ENCODE measurements around the gene FOXN3. TPM values are rescaled to one million over a fixed set of nuclear protein-coding genes. Genes with fewer than 3 reads are reported as not detected.

Gene FOXN3
- total RNA-seq, 1 donor from 2014 or later: 31.8 TPM

DNA sequence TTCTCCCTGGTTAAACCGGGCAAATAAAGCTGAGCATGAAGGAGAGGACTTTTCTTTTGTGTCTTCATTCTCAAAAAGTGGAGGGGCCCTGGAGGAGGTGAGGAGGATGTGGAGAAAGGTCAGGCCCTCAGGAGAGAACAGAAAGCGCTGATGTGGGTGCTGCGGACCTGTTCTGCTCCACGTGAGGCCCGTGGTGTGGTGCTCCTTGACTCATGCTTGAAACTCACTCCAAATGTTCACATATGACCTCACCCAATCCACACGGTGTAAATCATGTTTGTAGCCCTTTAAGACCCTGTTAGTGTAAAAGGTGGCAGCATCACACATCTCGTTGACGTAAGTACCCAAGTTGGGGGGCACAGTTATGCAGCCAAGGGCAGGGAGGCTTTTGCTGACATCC, 126.2 kb downstream of the FOXN3 start:
- Histone ChIP-seq H3K9ac (ENCODE audit: low read depth in 1 of 3, low read length in 3 of 3) (no peak overlapping the region), H3K4me1 (ENCODE audit: control insufficient read depth in 3 of 3, insufficient read depth in 3 of 3, low read length in 3 of 3) (peaks cover 0 to 4% (median 3%) of the 10 kb centered on the region in 3 donors), H3K27ac (ENCODE audit: low read depth, low read length) (no peak overlapping the region), H3K27me3 (ENCODE audit: control insufficient read depth in 3 of 3, insufficient read depth in 3 of 3, low read length in 3 of 3) (no peaks in the 10 kb centered on the region), H3K9me3 (ENCODE audit: control insufficient read depth in 3 of 3, low read length in 3 of 3) (no peaks in the 10 kb centered on the region), H3K4me3 (ENCODE audit: low read length in 3 of 3) (no peak overlapping the region), H3K36me3 (ENCODE audit: control insufficient read depth in 3 of 3, insufficient read depth in 3 of 3, low read length in 3 of 3) (peaks cover 0 to 8% (median 3%) of the 10 kb centered on the region in 3 donors)

DNA sequence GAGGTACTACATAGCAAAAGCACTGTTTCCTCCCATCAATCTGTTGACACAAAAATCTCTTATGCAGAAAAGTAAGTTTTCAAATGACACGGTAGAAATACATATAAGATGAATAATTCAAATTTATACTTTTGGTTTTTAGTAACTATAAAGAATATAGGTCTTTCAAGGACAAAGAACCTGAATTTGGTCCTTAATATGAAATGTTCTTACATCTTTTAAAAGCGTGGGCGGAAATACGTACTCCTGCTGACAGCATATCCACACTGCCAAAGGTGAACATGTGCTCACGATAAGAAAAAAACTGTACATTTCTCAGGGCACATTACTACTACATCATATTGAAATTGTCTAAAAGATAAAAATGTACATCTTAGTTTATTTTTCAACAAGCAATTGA, 127.6 kb downstream of the FOXN3 start:
- H3K36me3 ChIP-seq (ENCODE audit: control insufficient read depth in 3 of 3, insufficient read depth in 3 of 3, low read length in 3 of 3): peaks cover 0 to 3% (median 3%) of the 10 kb centered on the region in 3 donors
- no peak overlapping the region for H3K9ac ChIP-seq (ENCODE audit: low read depth in 1 of 3, low read length in 3 of 3)
- H3K27ac ChIP-seq (ENCODE audit: low read depth, low read length): no peak overlapping the region
- no peaks in the 10 kb centered on the region for H3K9me3 ChIP-seq (ENCODE audit: control insufficient read depth in 3 of 3, low read length in 3 of 3)
- H3K27me3 ChIP-seq (ENCODE audit: control insufficient read depth in 3 of 3, insufficient read depth in 3 of 3, low read length in 3 of 3): no peaks in the 10 kb centered on the region
- H3K4me1 ChIP-seq (ENCODE audit: control insufficient read depth in 3 of 3, insufficient read depth in 3 of 3, low read length in 3 of 3): peaks cover 0 to 4% (median 4%) of the 10 kb centered on the region in 3 donors
- H3K4me3 ChIP-seq (ENCODE audit: low read length in 3 of 3): no peak overlapping the region

DNA sequence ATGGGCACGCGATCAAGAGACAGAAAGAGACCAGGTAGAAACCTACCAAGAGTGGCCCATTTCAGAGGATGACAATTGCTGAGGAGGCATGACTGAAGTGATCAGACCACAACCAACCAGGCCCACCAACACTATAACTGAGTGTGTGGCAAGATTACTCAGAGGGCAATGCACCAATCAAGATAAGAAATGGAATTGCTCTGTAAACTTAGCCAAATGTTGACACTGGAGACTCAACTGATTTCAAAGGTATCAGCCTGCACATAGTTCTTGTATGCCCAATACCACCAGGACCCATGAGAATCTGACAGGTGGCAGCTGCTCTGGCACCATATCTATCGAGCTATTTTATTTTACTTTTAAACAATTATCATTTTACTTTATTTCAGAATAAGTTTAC, 128.9 kb downstream of the FOXN3 start:
- Histone ChIP-seq H3K9ac (ENCODE audit: low read depth in 1 of 3, low read length in 3 of 3) (no peak overlapping the region), H3K4me3 (ENCODE audit: low read length in 3 of 3) (no peak overlapping the region), H3K4me1 (ENCODE audit: control insufficient read depth in 3 of 3, insufficient read depth in 3 of 3, low read length in 3 of 3) (peaks cover 0 to 7% (median 0%) of the 10 kb centered on the region in 3 donors), H3K9me3 (ENCODE audit: control insufficient read depth in 3 of 3, low read length in 3 of 3) (no peaks in the 10 kb centered on the region), H3K27me3 (ENCODE audit: control insufficient read depth in 3 of 3, insufficient read depth in 3 of 3, low read length in 3 of 3) (no peaks in the 10 kb centered on the region), H3K36me3 (ENCODE audit: control insufficient read depth in 3 of 3, insufficient read depth in 3 of 3, low read length in 3 of 3) (peaks cover 0 to 3% (median 3%) of the 10 kb centered on the region in 3 donors), H3K27ac (ENCODE audit: low read depth, low read length) (no peak overlapping the region)

DNA sequence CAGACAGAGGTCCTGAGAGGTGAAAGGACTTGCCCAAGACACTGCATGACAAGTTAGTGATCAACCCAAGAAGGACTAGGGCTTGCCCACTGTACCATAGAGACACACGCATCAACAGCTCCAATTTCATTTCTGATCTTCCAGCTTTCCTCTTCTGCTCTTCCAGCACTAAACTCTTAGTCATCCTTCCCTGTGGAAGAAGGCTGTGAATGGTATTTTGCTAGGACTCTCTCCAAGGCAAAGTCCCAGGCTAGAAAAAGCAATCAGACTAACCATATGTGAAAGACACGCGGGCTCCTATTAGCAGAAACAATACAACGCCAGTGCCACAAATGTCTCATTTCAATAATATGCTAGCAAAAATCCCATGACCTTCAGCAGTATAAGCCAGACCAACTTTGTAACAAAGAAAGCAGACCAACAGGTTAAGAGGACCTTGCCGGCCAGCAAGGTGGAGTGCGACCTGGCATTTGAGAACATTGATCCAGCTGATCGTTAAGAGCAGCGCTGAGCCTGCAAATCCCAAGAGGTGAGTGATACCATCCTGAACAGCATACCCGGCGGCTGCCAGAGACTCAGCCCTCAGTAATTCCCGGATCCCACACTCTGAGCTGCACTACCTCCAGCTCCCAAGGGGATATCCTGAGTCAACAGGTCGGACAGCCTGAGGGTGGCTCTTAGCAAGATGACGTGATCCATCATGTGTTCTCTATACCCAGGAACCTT, 132.5 kb downstream of the FOXN3 start:
- peaks cover 0 to 7% (median 0%) of the 10 kb centered on the region in 3 donors for H3K4me1 ChIP-seq (ENCODE audit: control insufficient read depth in 3 of 3, insufficient read depth in 3 of 3, low read length in 3 of 3)
- H3K4me3 ChIP-seq (ENCODE audit: low read length in 3 of 3): no peak overlapping the region
- no peak overlapping the region for H3K9ac ChIP-seq (ENCODE audit: low read depth in 1 of 3, low read length in 3 of 3)
- no peak overlapping the region for H3K27ac ChIP-seq (ENCODE audit: low read depth, low read length)
- H3K27me3 ChIP-seq (ENCODE audit: control insufficient read depth in 3 of 3, insufficient read depth in 3 of 3, low read length in 3 of 3): no peaks in the 10 kb centered on the region
- H3K36me3 ChIP-seq (ENCODE audit: control insufficient read depth in 3 of 3, insufficient read depth in 3 of 3, low read length in 3 of 3): peaks cover 4 to 6% (median 6%) of the 10 kb centered on the region in 3 donors
- no peaks in the 10 kb centered on the region for H3K9me3 ChIP-seq (ENCODE audit: control insufficient read depth in 3 of 3, low read length in 3 of 3)

DNA sequence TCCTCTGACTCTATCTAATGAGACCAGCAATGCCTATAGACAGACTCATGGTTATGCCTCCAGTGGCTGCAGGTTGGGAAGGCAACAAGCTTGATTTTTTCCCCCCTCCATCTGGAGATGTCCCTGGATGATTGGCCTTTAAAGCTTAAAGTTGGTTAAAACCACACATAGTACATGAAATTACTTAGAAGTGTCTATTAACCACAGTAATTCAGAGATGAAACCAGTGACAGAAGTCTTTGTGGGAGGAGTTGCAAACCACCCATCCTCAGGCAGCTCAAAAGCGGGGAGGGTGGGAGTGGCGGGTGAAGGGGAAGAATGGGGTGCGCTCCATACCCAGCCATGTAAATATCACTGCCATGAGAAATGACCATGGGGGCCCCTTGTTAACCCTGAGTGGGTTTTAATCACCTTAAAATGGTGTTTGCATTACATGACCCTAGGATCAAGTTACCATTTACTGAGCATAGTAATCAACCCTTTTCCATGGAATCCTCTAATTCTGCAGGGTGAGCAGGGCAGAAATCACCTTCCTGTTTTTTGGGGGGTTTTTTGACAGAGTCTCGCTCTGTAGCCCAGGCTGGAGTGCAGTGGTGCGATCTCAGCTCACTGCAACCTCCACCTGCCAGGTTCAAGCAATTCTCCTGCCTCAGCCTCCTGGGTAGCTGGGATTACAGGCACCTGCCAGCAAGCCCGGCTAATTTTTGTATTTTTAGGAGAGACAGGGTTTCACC, 133.5 kb downstream of the FOXN3 start:
- Histone ChIP-seq H3K4me1 (ENCODE audit: control insufficient read depth in 3 of 3, insufficient read depth in 3 of 3, low read length in 3 of 3) (peaks cover 0 to 7% (median 0%) of the 10 kb centered on the region in 3 donors), H3K9ac (ENCODE audit: low read depth in 1 of 3, low read length in 3 of 3) (no peak overlapping the region), H3K9me3 (ENCODE audit: control insufficient read depth in 3 of 3, low read length in 3 of 3) (no peaks in the 10 kb centered on the region), H3K36me3 (ENCODE audit: control insufficient read depth in 3 of 3, insufficient read depth in 3 of 3, low read length in 3 of 3) (peaks cover 4 to 6% (median 6%) of the 10 kb centered on the region in 3 donors), H3K4me3 (ENCODE audit: low read length in 3 of 3) (no peak overlapping the region), H3K27ac (ENCODE audit: low read depth, low read length) (no peak overlapping the region), H3K27me3 (ENCODE audit: control insufficient read depth in 3 of 3, insufficient read depth in 3 of 3, low read length in 3 of 3) (no peaks in the 10 kb centered on the region)

DNA sequence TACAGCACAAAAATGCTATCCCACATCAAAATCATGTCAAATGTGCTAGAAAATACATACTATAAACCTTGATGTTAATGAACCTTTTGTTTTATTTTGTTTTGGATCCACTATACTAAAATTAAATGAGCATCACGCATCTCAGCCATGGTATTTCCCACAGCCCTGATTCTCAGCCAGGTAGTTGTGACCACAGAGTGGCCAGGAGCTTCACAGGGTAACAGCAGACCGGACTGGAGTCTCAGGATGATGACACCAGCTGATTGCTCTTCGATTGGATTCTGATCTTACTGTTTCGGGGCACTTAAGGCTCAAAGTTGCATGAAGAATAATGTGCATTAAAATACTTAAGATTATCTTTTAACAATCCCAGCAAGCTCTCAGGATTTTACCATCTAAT, 134.8 kb downstream of the FOXN3 start:
- Histone ChIP-seq H3K27ac (ENCODE audit: low read depth, low read length) (no peak overlapping the region), H3K36me3 (ENCODE audit: control insufficient read depth in 3 of 3, insufficient read depth in 3 of 3, low read length in 3 of 3) (peaks cover 4 to 6% (median 6%) of the 10 kb centered on the region in 3 donors), H3K4me3 (ENCODE audit: low read length in 3 of 3) (no peak overlapping the region), H3K9ac (ENCODE audit: low read depth in 1 of 3, low read length in 3 of 3) (no peak overlapping the region), H3K9me3 (ENCODE audit: control insufficient read depth in 3 of 3, low read length in 3 of 3) (no peaks in the 10 kb centered on the region), H3K4me1 (ENCODE audit: control insufficient read depth in 3 of 3, insufficient read depth in 3 of 3, low read length in 3 of 3) (peaks cover 0 to 9% (median 0%) of the 10 kb centered on the region in 3 donors), H3K27me3 (ENCODE audit: control insufficient read depth in 3 of 3, insufficient read depth in 3 of 3, low read length in 3 of 3) (no peaks in the 10 kb centered on the region)

DNA sequence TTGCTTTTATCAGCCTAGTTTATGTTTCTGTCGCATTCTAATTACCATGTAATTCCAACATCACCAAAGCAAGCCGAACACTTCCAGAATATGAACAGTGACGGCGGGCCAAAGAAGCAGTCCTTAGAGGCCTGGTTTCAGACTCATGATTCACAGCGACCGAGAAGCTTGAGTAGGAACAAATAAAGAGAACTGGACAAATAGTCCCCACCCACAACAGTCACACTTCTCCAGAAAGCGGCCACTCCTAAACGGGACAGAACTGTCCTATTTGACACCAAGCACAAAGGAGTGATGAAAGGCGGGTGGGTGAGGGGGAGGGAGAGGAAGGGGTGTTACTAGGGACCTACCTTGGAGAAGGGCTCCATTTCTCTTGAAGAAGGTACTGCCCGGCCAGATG, 136.4 kb downstream of the FOXN3 start:
- Histone ChIP-seq H3K27ac (ENCODE audit: low read depth, low read length) (no peak overlapping the region), H3K27me3 (ENCODE audit: control insufficient read depth in 3 of 3, insufficient read depth in 3 of 3, low read length in 3 of 3) (no peaks in the 10 kb centered on the region), H3K4me3 (ENCODE audit: low read length in 3 of 3) (no peak overlapping the region), H3K9ac (ENCODE audit: low read depth in 1 of 3, low read length in 3 of 3) (no peak overlapping the region), H3K36me3 (ENCODE audit: control insufficient read depth in 3 of 3, insufficient read depth in 3 of 3, low read length in 3 of 3) (peaks cover 4 to 6% (median 6%) of the 10 kb centered on the region in 3 donors), H3K9me3 (ENCODE audit: control insufficient read depth in 3 of 3, low read length in 3 of 3) (no peaks in the 10 kb centered on the region), H3K4me1 (ENCODE audit: control insufficient read depth in 3 of 3, insufficient read depth in 3 of 3, low read length in 3 of 3) (peaks cover 0 to 10% (median 0%) of the 10 kb centered on the region in 3 donors)

DNA sequence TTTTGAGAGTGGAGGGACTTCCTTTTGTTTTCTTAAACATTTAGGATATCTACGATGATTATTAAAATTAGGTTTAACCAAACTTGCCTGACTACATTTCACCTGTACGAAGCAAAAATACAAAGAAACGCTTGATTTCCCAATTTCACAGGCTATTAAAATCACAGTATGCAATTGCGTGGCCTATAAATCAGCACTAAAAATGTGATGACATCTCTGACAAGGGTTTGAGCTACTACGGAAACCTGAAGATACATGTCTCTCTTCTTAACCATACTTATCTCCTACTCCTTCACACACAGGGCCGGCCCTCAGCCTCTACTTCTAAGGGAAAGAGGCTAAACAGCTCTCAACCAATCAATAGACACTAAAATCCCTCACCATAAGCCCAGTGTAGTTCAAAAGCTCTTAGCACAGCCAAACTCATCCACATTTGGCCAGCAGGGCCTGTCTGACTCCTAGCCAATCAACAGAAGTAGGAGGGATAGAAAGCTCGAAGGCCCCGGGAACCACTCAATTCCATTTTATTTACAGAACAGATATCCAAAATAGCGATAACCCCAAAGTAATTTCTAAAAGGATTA, 137.3 kb downstream of the FOXN3 start:
- peaks cover 4 to 6% (median 6%) of the 10 kb centered on the region in 3 donors for H3K36me3 ChIP-seq (ENCODE audit: control insufficient read depth in 3 of 3, insufficient read depth in 3 of 3, low read length in 3 of 3)
- peaks cover 0 to 9% (median 0%) of the 10 kb centered on the region in 3 donors for H3K4me1 ChIP-seq (ENCODE audit: control insufficient read depth in 3 of 3, insufficient read depth in 3 of 3, low read length in 3 of 3)
- no peak overlapping the region for H3K27ac ChIP-seq (ENCODE audit: low read depth, low read length)
- H3K4me3 ChIP-seq (ENCODE audit: low read length in 3 of 3): no peak overlapping the region
- no peaks in the 10 kb centered on the region for H3K9me3 ChIP-seq (ENCODE audit: control insufficient read depth in 3 of 3, low read length in 3 of 3)
- H3K9ac ChIP-seq (ENCODE audit: low read depth in 1 of 3, low read length in 3 of 3): no peak overlapping the region
- H3K27me3 ChIP-seq (ENCODE audit: control insufficient read depth in 3 of 3, insufficient read depth in 3 of 3, low read length in 3 of 3): no peaks in the 10 kb centered on the region

DNA sequence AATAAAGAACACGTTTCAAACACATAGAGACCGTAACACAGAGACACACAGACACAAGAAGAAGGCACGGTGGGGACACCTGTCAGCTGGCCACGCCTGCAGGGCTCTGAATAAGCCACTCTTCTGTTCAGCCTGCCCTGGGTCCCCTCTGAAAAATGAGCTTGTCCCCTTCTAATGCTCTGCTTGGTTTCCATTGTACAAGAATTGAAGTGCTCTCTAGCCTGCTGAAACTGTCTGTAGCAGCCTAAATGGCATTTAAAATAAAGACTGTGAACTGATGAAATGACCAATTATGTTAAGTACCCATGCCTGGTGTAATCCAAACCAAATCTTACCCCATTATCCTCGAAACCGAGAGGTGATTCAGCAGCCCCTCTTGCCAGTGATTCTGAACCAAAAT, 139.8 kb downstream of the FOXN3 start:
- Histone ChIP-seq H3K27me3 (ENCODE audit: control insufficient read depth in 3 of 3, insufficient read depth in 3 of 3, low read length in 3 of 3) (no peaks in the 10 kb centered on the region), H3K4me3 (ENCODE audit: low read length in 3 of 3) (no peak overlapping the region), H3K9me3 (ENCODE audit: control insufficient read depth in 3 of 3, low read length in 3 of 3) (no peaks in the 10 kb centered on the region), H3K4me1 (ENCODE audit: control insufficient read depth in 3 of 3, insufficient read depth in 3 of 3, low read length in 3 of 3) (peaks cover 0 to 3% (median 0%) of the 10 kb centered on the region in 3 donors), H3K36me3 (ENCODE audit: control insufficient read depth in 3 of 3, insufficient read depth in 3 of 3, low read length in 3 of 3) (peaks cover 4 to 6% (median 6%) of the 10 kb centered on the region in 3 donors), H3K27ac (ENCODE audit: low read depth, low read length) (no peak overlapping the region), H3K9ac (ENCODE audit: low read depth in 1 of 3, low read length in 3 of 3) (no peak overlapping the region)
